ENCODE data around the gene ARPC4.

- TF ChIP-seq, protein P1, sequence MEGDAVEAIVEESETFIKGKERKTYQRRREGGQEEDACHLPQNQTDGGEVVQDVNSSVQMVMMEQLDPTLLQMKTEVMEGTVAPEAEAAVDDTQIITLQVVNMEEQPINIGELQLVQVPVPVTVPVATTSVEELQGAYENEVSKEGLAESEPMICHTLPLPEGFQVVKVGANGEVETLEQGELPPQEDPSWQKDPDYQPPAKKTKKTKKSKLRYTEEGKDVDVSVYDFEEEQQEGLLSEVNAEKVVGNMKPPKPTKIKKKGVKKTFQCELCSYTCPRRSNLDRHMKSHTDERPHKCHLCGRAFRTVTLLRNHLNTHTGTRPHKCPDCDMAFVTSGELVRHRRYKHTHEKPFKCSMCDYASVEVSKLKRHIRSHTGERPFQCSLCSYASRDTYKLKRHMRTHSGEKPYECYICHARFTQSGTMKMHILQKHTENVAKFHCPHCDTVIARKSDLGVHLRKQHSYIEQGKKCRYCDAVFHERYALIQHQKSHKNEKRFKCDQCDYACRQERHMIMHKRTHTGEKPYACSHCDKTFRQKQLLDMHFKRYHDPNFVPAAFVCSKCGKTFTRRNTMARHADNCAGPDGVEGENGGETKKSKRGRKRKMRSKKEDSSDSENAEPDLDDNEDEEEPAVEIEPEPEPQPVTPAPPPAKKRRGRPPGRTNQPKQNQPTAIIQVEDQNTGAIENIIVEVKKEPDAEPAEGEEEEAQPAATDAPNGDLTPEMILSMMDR (IDR thresholded peaks at IDR 0.05 in 4 of 5, conservative IDR thresholded peaks at IDR 0.05 in 1 of 5) = no peak
- no peak for TF ChIP-seq POLR2A (IDR thresholded peaks at IDR 0.05)
These were observed 45.6 kb upstream of the ARPC4 start for GRCh38 chr3:9747267-9747666.

Measured in gastrocnemius medialis (tissue), 4 donors.